HG03097 (cell line): ENCODE data around the gene RELT.
"Not testable (repeated sequence)": the region's sequence is repeated elsewhere in the genome, so short reads cannot be mapped to it uniquely, and the experiment has no call there.

Source experiments
- ATAC-seq: cut with Tn5 transposase; IDR thresholded peaks from one replicate; pipeline ENCODE4 v1.9.1; 2021; ENCODE audit not compliant: unreplicated experiment, low FRiP score

Gene RELT

GRCh38 chr11:73428227-73428626 lies 52.0 kb downstream of the RELT start:
- ATAC-seq, result no peak

- ATAC-seq, result no peak
Measured at GRCh38 chr11:73428699-73429098, 52.5 kb downstream of the RELT start.

DNA sequence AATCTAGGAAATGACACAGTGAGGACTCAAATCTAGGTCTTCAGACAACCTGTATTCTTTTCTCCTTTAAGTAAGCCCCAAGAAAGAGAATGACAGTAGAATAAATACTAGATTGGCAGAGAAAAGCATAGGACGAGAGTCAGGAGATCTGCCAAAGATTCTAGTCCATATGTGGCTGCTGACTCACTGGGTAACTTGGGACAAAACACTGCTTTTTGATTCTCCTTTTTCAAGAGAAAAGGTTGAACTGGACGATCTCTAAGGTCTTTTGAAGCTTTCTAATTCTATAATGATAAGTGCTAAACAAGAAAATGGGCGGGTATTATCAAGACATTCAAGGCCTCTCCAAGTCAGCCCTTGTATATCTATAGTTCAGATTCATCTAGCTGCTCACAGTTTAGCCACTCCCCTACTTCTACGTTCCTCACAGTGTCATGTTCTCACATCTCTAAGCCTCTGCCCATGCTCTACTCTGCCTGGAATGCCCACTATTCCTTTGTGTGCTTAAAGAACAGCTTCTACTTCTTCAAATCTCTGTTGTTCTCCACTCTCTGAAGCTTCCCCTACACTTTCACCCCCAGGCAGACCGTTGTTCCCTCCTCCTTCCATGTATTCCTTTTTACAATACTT lies 53.0 kb downstream of the RELT start:
- ATAC-seq, result no peak

GRCh38 chr11:73430326-73430725 lies 54.1 kb downstream of the RELT start:
- ATAC-seq, result no peak

GRCh38 chr11:73431396-73431795 lies 55.2 kb downstream of the RELT start:
- ATAC-seq, result no peak

GRCh38 chr11:73436859-73437258 lies 60.7 kb downstream of the RELT start:
- ATAC-seq, result not testable (repeated sequence)

DNA sequence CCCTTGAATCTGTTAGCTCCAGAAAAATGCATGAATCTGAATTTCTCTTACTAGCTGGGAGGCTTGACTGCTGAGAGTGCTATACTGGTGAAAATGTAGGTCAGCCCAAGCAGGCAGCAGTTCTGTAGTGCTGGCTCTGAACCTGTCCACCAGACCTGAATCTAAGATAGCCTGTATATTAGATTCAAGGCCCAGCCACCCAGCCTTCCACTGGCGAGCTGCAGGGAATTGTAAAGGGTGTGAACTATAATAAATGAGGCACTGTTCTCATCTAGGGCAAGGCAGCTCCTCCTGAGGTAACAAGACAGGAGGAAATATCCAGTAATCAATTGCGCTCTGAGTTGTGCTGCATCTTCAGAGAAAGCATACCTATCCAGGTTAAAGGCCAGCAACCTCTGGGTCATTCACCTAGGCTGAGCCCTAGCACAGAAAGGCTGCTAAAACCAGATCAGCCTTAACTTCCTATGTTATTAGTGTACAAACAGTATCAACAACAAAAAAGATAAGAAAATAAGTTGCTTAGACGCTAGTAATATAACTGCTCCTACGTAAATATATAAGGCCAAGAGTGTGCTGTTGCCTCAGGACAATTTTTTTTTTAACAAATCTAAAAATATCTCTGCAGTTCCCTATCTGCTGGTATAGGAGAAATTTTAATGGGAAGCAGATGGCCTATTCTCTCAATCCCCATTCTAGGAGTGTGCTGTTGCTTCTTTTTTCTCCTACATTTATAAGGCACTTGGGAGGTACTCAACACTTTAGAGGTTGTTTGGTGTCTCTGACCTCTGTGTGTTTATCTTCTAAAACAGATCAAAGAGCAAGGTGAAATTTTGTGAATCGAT lies 63.0 kb downstream of the RELT start:
- ATAC-seq, result no peak

DNA sequence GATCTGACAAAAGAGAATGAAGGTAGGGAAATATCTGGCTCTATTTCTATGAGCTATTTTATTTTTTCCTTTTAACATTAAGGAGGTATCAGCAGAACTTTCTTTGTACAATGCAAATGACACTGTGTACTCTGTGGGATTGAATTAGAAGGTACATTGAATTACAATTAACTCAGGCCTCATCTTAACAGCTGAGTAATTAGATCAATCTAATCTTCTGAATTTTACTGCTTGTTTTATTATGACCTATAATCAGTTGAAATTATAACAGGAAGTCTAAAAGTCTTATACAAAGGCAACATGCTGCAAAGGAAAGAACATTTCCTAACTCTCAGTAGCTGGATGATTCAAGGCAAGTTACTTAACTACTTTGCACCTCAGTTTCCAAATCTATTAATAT lies 69.8 kb downstream of the RELT start:
- ATAC-seq, result no peak

DNA sequence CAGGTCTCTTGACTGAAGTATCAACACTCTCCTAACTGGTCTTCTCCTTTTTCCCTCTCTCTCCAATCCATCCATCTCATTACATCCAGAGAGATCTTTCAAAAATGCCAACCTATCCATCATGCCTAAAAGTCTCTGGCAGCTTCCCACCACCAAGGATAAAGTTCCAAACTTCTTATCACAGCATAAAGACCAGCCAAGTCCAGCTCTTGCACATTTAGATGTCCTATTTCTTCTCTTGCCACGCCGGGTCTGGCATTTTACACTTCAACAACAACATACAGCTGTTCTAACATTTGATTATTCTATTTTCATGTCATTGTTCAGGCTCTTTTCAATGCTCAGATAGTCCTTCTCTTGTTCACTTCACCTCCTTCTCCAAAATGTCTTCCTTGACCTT lies 70.6 kb downstream of the RELT start:
- no peak for ATAC-seq
